Progenitor cell of endocrine pancreas (in vitro differentiated cells): ENCODE data around the gene TPCN2. TPM values are rescaled to one million over a fixed set of nuclear protein-coding genes. Genes with fewer than 3 reads are reported as not detected.

ENCODE experiments used
- DNase-seq: peaks from one replicate; pipeline ENCODE4 v3.0.0; 2021; ENCODE audit warnings: low spot score; ENCODE audit not compliant: unreplicated experiment
- H3K27ac Mint-ChIP-seq: 2 replicates; pipeline ENCODE4 v1.8.0; 2021; ENCODE audit warnings: mild to moderate bottlenecking, moderate library complexity, mixed read lengths
- H3K27me3 Mint-ChIP-seq: 2 replicates; pipeline ENCODE4 v1.8.0; 2021; ENCODE audit warnings: mixed read lengths
- H3K36me3 Mint-ChIP-seq: 2 replicates; pipeline ENCODE4 v1.8.0; 2022; ENCODE audit warnings: mixed read lengths; ENCODE audit not compliant: insufficient read depth
- H3K4me1 Mint-ChIP-seq: 2 replicates; pipeline ENCODE4 v1.8.0; 2021; ENCODE audit warnings: low read depth, mixed read lengths
- H3K4me3 Mint-ChIP-seq: 2 replicates; pipeline ENCODE4 v1.8.0; 2021; ENCODE audit warnings: low read depth, mild to moderate bottlenecking, moderate library complexity, mixed read lengths
- H3K9me3 Mint-ChIP-seq: 2 replicates; pipeline ENCODE4 v1.8.0; 2021; ENCODE audit warnings: low read depth, mixed read lengths
- total RNA-seq: library from RNA; stranded (reverse); gene quantifications from 2 replicates; pipeline ENCODE4 v1.2.1, GENCODE V29; 2021
- TF ChIP-seq, protein P1 (sequence below): fragments of 200-600 bp; sonication (generic); IDR thresholded peaks from one replicate; pipeline ENCODE4 v1.5.0; 2021; ENCODE audit warnings: antibody characterized with exemption, mild to moderate bottlenecking; ENCODE audit not compliant: unreplicated experiment

Gene TPCN2
- total RNA-seq, 1 donor from 2014 or later: 19.7 TPM

DNA sequence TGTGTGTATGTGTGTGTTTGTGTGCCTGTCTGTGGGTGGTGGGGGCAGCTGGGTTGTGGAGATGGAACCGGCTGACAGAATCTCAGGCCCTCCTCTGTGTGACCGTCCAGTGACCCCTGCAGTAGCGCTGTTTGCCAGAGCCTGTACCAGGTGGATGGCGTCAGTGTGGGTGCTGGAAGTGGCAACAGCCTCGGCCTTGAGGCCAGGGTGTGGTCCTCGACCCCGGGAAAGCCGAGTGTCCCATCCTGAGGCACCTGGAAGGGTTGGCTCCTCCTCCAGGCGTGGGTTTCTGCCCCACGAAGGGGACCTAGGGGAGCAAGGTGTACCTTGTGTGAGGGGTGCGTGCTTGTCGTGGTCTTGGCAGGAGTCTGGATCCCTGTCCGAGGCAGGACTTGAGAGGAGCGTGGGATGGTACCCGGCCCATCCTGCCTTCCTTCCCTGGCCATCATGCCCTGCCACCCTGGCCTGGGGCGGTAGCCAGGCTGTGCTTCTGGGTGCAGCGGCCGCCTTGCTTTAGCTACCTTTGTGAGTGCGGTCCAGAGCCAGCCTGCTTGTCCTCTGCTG, 16.5 kb downstream of the TPCN2 start:
- TF ChIP-seq, protein P1, sequence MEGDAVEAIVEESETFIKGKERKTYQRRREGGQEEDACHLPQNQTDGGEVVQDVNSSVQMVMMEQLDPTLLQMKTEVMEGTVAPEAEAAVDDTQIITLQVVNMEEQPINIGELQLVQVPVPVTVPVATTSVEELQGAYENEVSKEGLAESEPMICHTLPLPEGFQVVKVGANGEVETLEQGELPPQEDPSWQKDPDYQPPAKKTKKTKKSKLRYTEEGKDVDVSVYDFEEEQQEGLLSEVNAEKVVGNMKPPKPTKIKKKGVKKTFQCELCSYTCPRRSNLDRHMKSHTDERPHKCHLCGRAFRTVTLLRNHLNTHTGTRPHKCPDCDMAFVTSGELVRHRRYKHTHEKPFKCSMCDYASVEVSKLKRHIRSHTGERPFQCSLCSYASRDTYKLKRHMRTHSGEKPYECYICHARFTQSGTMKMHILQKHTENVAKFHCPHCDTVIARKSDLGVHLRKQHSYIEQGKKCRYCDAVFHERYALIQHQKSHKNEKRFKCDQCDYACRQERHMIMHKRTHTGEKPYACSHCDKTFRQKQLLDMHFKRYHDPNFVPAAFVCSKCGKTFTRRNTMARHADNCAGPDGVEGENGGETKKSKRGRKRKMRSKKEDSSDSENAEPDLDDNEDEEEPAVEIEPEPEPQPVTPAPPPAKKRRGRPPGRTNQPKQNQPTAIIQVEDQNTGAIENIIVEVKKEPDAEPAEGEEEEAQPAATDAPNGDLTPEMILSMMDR: no peak
- H3K4me3 Mint-ChIP-seq: no peak overlapping the region
- H3K4me1 Mint-ChIP-seq: no peaks in the 10 kb centered on the region
- H3K27ac Mint-ChIP-seq: no peak overlapping the region
- no peaks in the 10 kb centered on the region for H3K27me3 Mint-ChIP-seq
- H3K36me3 Mint-ChIP-seq: no peaks in the 10 kb centered on the region
- no peaks in the 10 kb centered on the region for H3K9me3 Mint-ChIP-seq
- no peak for DNase-seq

DNA sequence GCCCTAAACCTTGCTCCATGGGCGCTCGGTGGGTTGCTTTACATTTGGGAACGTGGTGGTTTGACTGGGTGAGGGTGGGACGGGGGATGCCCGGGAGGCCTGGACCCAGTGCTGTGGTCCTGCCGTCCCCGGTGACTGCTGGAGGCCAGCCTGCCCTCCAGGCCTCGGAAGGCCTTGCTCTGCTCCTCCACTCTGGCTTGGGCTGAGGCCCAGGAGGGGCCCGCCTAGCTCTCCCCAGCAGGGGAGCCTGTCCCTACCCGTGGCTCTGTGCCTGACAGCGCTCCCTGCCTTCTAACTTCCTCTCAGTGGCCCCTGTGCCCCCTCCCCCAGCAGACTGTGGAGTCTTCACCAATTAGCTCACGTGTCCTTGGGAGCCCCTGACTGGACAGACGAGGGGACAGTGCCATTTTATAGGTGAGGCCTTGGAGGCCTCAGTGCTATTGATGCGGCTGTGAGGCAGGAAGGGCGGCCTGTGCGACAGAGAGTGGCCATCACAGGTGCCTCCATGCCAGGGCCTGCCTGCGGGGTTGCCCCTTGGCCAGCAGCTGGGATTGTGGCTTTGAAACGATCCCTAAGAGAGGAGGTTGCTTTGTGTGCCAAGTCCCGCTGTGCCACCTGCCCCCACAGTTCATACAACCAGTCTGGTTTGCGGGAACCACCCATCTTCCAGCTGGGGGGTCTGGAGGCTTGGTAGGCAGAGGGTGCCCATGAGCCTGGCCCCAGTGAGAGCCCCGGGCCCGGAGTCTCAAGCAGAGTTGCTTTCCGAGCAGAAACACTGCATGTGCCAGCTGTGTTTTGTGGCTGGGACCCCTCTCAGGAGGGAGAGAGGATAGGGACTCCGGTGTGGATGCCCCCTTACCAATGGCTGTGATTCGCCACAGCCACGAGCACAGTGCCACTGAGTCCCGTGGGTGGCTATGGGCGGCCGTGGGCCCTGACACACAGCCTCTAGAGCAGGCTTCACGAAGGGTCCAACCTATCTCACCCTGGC, 17.7 kb downstream of the TPCN2 start:
- TF ChIP-seq, protein P1: no peak

DNA sequence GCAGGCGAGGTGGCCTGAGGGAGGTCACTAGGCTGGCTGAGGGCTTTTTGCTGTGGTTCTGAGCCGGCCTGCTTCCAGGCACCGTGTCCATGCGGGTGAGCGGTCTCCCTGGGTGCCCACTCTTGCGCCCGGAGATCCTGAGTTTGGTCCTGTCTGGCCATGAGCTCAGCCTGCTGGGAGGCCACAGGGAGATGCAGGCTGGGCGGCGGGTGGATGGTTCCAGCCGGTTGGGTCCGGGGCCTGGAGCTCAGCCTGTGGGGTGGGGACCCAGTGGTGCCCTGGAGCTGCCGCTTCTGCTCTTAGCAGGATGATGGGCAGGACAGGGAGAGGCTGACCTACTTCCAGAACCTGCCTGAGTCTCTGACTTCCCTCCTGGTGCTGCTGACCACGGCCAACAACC, 18.5 kb downstream of the TPCN2 start:
- H3K27ac Mint-ChIP-seq: no peak overlapping the region
- DNase-seq: no peak
- H3K4me1 Mint-ChIP-seq: no peaks in the 10 kb centered on the region
- no peaks in the 10 kb centered on the region for H3K9me3 Mint-ChIP-seq
- TF ChIP-seq, protein P1: no peak
- no peak overlapping the region for H3K4me3 Mint-ChIP-seq
- no peaks in the 10 kb centered on the region for H3K36me3 Mint-ChIP-seq
- H3K27me3 Mint-ChIP-seq: no peaks in the 10 kb centered on the region

More for the DNA sequence above, 17.7 kb downstream of the TPCN2 start:
- no peak overlapping the region for H3K4me3 Mint-ChIP-seq
- H3K36me3 Mint-ChIP-seq: no peaks in the 10 kb centered on the region
- DNase-seq: no peak
- no peaks in the 10 kb centered on the region for H3K4me1 Mint-ChIP-seq
- no peak overlapping the region for H3K27ac Mint-ChIP-seq
- H3K27me3 Mint-ChIP-seq: no peaks in the 10 kb centered on the region
- H3K9me3 Mint-ChIP-seq: no peaks in the 10 kb centered on the region

DNA sequence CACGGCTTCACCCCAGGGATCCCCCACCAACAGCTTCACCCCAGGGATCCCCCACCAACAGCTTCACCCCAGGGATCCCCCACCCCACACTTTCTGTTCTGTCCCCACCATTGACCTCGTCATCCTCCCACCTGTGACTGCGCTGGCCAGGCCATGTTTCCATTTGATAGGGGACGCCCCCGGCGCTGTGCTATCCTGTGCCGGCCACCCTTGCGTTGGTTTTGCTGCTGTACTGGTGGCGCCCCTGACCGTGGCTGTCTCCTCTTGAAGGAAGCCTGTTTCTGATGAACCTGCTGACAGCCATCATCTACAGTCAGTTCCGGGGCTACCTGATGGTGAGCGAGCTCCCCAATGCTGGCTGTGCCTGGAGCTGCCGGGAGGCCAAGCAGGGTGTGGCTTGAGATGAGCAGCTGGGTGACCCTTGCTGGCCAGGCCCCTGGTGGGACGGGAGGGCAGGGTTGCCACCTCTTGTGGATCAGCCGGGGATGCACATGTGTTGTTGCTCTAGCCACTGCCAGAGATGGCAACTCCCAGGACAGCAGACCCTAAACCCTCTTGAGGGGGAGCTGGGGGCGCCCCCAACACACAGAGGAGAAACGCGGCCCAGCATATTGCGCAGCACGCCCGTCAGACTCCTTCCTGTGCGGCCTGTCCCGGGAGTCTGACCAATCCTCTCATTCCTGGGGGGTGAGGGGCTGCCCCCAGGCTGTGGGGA, 22.5 kb downstream of the TPCN2 start:
- Mint-ChIP-seq H3K27ac (no peak overlapping the region), H3K27me3 (no peaks in the 10 kb centered on the region), H3K4me1 (peaks cover 3% of the 10 kb centered on the region), H3K9me3 (no peaks in the 10 kb centered on the region), H3K36me3 (peaks cover 1% of the 10 kb centered on the region), H3K4me3 (no peak overlapping the region)
- TF ChIP-seq, protein P1: no peak
- DNase-seq: no peak

DNA sequence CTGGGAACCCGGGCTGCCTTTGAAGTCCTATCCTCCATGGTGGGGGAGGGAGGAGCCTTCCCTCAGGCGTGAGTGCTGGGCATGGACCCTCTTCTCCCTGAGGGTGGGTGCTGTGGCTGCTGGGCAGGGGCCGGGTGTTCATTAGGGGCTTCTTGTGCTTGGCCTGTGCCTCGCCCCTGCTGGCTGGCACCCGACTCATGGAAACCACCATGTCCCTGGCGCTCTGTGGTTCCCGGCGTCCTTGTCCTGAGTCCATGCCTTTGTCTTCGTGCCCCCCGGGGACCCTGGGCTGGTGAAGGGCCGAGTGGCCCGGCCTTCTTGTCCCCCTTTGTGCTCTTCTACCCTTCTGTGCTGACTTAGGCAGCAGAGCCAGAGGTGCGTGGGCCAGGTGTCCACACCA, 23.2 kb downstream of the TPCN2 start:
- no peak for DNase-seq
- Mint-ChIP-seq H3K4me1 (peaks cover 3% of the 10 kb centered on the region), H3K27ac (no peak overlapping the region), H3K9me3 (no peaks in the 10 kb centered on the region), H3K27me3 (no peaks in the 10 kb centered on the region), H3K4me3 (no peak overlapping the region), H3K36me3 (peaks cover 1% of the 10 kb centered on the region)
- TF ChIP-seq, protein P1: no peak
